NCI-H82 (cell line): ENCODE results near the gene EPX.
"Not testable (repeated sequence)": the region's sequence is repeated elsewhere in the genome, so short reads cannot be mapped to it uniquely, and the experiment has no call there.

Experiments used
- DNase-seq: peaks from one replicate; lab custom pipeline; 2025; lab: John Stamatoyannopoulos, UW

Gene EPX, protein sequence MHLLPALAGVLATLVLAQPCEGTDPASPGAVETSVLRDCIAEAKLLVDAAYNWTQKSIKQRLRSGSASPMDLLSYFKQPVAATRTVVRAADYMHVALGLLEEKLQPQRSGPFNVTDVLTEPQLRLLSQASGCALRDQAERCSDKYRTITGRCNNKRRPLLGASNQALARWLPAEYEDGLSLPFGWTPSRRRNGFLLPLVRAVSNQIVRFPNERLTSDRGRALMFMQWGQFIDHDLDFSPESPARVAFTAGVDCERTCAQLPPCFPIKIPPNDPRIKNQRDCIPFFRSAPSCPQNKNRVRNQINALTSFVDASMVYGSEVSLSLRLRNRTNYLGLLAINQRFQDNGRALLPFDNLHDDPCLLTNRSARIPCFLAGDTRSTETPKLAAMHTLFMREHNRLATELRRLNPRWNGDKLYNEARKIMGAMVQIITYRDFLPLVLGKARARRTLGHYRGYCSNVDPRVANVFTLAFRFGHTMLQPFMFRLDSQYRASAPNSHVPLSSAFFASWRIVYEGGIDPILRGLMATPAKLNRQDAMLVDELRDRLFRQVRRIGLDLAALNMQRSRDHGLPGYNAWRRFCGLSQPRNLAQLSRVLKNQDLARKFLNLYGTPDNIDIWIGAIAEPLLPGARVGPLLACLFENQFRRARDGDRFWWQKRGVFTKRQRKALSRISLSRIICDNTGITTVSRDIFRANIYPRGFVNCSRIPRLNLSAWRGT

GRCh38 chr17:58192612-58193011, at the start of gene EPX:
TSS of gene EPX (plus strand) at chr17:58192726. CDS start at chr17:58192847, 121 bp downstream.
- no peak for DNase-seq

DNA sequence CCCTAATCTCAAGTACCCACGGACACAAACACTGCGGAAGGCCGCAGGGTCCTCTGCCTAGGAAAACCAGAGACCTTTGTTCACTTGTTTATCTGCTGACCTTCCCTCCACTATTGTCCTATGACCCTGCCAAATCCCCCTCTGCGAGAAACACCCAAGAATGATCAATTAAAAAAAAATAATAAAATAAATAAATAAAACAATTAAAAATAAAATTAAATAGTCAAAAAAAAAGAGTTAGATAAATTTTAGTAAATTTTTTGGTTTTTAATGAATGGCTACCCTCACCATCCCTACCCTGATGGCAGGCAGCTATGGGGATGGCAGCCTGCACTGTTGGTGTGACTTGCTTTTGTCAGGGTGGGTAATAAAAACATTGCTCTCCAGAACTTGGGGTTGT, 49.2 kb upstream of the EPX start:
- not testable (repeated sequence) for DNase-seq

DNA sequence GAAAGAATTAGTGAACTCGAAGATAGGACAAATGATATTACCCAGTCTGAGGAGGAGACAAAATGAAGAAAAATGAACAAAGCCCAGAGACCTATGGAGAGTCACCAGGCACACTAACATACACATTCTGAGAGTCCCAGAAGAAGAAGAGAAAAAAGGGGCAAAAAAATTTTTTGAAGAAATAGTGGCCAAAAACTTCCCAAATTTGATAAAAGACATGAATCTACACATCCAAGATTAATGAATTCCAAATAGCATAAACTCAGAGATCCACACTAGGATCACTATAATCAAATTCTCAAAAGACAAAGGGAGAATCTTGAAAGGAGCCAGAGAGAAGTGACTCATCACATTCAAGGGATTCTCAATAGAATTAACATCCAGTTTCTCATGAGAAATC, 47.7 kb upstream of the EPX start:
- no peak for DNase-seq

DNA sequence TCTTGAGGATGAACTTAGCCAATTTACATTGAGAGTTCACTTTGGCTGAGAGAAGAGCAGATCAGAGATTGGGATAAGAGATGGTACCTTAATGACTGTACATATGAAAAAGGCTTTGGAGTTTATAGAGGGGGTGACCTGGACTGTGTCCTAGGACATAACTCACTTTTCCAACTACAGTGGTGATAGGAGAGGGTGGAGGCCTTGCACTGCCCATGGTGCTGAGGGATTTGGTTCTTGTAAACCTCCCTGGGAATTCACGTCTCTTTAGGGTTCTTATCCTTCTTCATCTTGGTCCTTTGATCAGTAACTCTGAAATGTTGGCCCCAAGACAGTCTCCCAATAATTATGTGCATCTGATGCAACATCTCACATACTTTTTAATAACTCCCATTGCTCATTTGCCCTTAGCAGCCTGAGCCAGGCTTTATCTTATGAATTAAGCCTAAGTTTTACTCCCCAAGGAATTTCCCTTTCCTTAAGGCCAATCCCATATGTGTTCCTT, 44.5 kb upstream of the EPX start, which contains the start of gene OR4D1:
TSS of gene OR4D1 (plus strand) at position 455 of the 505 bp plus-strand sequence. CDS start 6,770 bp downstream, outside the sequence.
- DNase-seq: no peak

DNA sequence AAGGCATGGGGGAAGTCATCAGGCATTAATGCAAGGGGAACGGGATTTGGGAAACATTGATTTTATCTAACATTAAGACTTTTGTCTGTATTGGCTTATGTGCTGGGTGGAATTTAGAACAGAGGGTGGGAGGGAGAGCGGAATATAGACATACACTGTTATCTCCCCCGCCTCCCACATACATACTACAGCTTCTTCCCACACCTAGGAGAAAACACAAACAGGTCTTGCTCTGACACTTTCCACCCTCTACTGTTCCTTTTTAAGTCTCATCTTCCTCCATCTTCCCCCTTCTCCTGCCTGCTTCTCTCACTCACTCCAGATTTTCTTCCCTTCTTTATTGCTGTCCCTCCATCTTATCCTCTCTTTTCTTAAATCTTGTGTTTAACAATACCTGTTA, 43.9 kb upstream of the EPX start:
- no peak for DNase-seq

- DNase-seq: peak; percentile 41
Observed at GRCh38 chr17:58150394-58150793, 42.1 kb upstream of the EPX start.

GRCh38 chr17:58153046-58153445, 39.5 kb upstream of the EPX start:
- DNase-seq: no peak

GRCh38 chr17:58153671-58154070, 38.9 kb upstream of the EPX start:
- no peak for DNase-seq

GRCh38 chr17:58156839-58157803, 35.4 kb upstream of the EPX start:
- peak; percentile 72 for DNase-seq

GRCh38 chr17:58158181-58158580, 34.3 kb upstream of the EPX start:
- DNase-seq: no peak

- DNase-seq: no peak
Observed at GRCh38 chr17:58161566-58161965, 31.0 kb upstream of the EPX start.

- no peak for DNase-seq
Observed at GRCh38 chr17:58165981-58166380, 26.5 kb upstream of the EPX start.

GRCh38 chr17:58166682-58167081, 25.8 kb upstream of the EPX start, which contains the start of gene OR4D2:
TSS of gene OR4D2 (plus strand) at chr17:58166982. CDS start at chr17:58169656, 2,674 bp downstream.
- no peak for DNase-seq

DNA sequence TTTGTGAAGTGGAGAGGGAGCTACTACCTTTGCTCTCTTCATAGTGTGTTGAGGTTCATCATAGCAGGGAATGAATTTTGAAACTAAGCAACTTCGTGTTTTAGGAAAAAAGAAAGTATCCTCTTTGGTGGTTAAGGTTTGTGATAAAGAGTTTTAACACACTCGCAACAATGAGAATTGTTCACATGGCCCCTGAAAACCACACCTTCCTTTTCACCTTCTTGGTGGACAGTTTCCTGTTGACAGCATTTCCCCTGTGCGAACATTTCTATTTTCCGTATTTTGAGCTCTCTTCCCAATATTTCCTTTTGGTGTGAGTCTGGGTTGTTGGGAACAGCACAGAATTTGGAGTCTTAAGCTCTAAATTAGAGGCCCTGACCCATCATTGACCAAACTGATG, 21.9 kb upstream of the EPX start:
- no peak for DNase-seq

- peak; percentile 93 for DNase-seq
Observed at GRCh38 chr17:58172369-58173071, 20.0 kb upstream of the EPX start.

- DNase-seq: no peak
Observed at GRCh38 chr17:58174871-58175270, 17.7 kb upstream of the EPX start.

- DNase-seq: no peak
Observed at GRCh38 chr17:58176200-58176599, 16.3 kb upstream of the EPX start.

- DNase-seq: no peak
Observed at GRCh38 chr17:58181796-58182195, 10.7 kb upstream of the EPX start.

GRCh38 chr17:58183514-58183913, 9.0 kb upstream of the EPX start:
- DNase-seq: no peak

- DNase-seq: no peak
Observed at GRCh38 chr17:58184308-58184985, 8.1 kb upstream of the EPX start.
